ENCODE measurements around the gene RPS24.

DNA sequence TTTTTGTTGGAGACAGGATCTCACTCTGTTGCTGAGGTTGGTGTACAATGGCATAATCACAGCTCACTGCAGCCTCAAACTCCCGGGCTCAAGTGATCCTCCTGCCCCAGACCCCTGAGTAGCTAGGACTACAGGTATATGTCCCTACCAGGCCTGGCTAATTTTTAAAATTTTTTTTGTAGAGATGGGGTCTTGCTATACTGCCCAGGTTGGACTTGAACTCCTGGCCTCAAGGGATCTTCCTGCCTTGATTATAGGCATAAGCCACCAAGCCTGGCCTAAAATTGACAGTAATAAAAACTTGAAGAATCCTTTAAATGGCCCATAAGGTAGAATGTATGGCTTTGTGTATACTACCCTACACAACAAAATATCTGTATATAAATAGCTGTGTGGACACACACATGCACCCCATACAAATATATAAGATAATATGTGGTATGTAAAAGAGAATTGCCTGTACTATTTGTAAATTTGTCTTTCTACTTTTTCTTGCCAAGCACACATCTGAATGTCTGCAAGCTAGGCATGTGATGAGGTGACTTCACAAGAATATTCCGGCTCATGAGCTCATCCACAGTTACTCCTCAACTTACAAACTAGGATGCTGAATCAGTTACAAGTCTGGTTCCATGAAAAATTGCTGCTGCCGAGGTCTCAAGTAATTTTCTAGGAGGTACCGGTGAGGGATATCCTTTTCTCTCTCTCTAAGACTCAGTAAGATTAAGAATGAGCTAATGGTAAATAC, 30.9 kb upstream of the RPS24 start:
- TF ChIP-seq GATA2 (IDR thresholded peaks at IDR 0.05; ENCODE audit: low read depth, low read length) (no peak), GATA3 (IDR thresholded peaks at IDR 0.05; ENCODE audit: low read depth, low read length) (no peak)

Data from SH-SY5Y (cell line).